Activated naive CD8-positive, alpha-beta T cell treated with anti-CD3 and anti-CD28 coated beads, Interleukin-2, amount 50 U/mL, for 24 hours (primary cell): ENCODE data around the gene TPR.
"Not testable (repeated sequence)": the region's sequence is repeated elsewhere in the genome, so short reads cannot be mapped to it uniquely, and the experiment has no call there.

Experiments
- ATAC-seq: fragments of 150-1000 bp; cut with Tn5 transposase; one replicate; pipeline ENCODE4 v1.10.0; 2021
- DNase-seq: peaks from one replicate; pipeline ENCODE4 v3.0.0; 2021
- H3K27ac Mint-ChIP-seq: one replicate; pipeline ENCODE4 v1.8.0; 2021; ENCODE audit warnings: mild to moderate bottlenecking, mixed read lengths
- H3K27me3 Mint-ChIP-seq: one replicate; pipeline ENCODE4 v1.8.0; 2021; ENCODE audit warnings: mixed read lengths
- H3K36me3 Mint-ChIP-seq: one replicate; pipeline ENCODE4 v1.8.0; 2021; ENCODE audit warnings: low read depth, mixed read lengths
- H3K4me1 Mint-ChIP-seq: one replicate; pipeline ENCODE4 v1.8.0; 2021; ENCODE audit warnings: mixed read lengths
- H3K4me3 Mint-ChIP-seq: one replicate; pipeline ENCODE4 v1.8.0; 2021; ENCODE audit warnings: mild to moderate bottlenecking, moderate library complexity, mixed read lengths
- H3K9me3 Mint-ChIP-seq: one replicate; pipeline ENCODE4 v1.8.0; 2021; ENCODE audit warnings: mixed read lengths

The TPR gene

GRCh38 chr1:186375929-186376319 is 871 bp upstream of the TPR start:
- DNase-seq (no peak), ATAC-seq (peak; percentile 5)
- Mint-ChIP-seq H3K27me3 (no peaks in the 10 kb centered on the region), H3K4me1 (peaks cover 48% of the 10 kb centered on the region), H3K27ac (peak overlapping the region; percentile 98), H3K4me3 (peak overlapping the region; percentile 99), H3K9me3 (no peaks in the 10 kb centered on the region), H3K36me3 (peaks cover 27% of the 10 kb centered on the region)

- H3K27me3 Mint-ChIP-seq = no peaks in the 10 kb centered on the region
- ATAC-seq = peak; percentile 17
- peak overlapping the region; percentile 99 for H3K4me3 Mint-ChIP-seq
- H3K4me1 Mint-ChIP-seq = peaks cover 50% of the 10 kb centered on the region
- no peaks in the 10 kb centered on the region for H3K9me3 Mint-ChIP-seq
- peak; percentile 16 for DNase-seq
- peaks cover 34% of the 10 kb centered on the region for H3K36me3 Mint-ChIP-seq
- peak overlapping the region; percentile 98 for H3K27ac Mint-ChIP-seq
These were observed 526 bp downstream of the TPR start for GRCh38 chr1:186374303-186375151.

GRCh38 chr1:186347837-186348691 is 27.0 kb downstream of the TPR start:
- not testable (repeated sequence) for H3K27me3 Mint-ChIP-seq, ATAC-seq, H3K4me1 Mint-ChIP-seq, DNase-seq, H3K9me3 Mint-ChIP-seq, H3K27ac Mint-ChIP-seq, H3K4me3 Mint-ChIP-seq
- H3K36me3 Mint-ChIP-seq = peaks cover 70% of the 10 kb centered on the region

- H3K27me3 Mint-ChIP-seq = no peaks in the 10 kb centered on the region
- ATAC-seq = no peak
- peaks cover 58% of the 10 kb centered on the region for H3K36me3 Mint-ChIP-seq
- H3K4me1 Mint-ChIP-seq = no peaks in the 10 kb centered on the region
- no peak overlapping the region for H3K27ac Mint-ChIP-seq
- H3K9me3 Mint-ChIP-seq = no peaks in the 10 kb centered on the region
- H3K4me3 Mint-ChIP-seq = no peak overlapping the region
- DNase-seq = no peak
These were observed 34.3 kb downstream of the TPR start for GRCh38 chr1:186340772-186341171.

DNA sequence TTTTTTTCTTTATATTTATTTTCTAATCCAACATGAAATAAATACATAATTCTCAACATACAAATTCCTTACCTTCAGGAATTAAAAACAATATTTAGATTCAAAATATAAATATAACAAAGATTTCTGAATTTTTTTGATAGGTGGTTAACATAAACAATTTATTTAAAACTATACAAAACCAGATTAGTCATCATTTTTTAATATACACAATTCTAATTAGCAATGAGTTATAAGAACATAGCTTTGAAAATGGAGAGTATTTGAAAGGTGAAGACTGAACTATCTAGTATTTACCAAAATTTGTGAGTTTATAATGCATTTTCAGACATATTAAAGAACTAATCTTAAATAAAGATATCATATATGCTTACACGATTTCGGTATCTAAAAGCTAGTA is 37.5 kb downstream of the TPR start:
- Mint-ChIP-seq H3K27ac (no peak overlapping the region), H3K9me3 (no peaks in the 10 kb centered on the region), H3K4me1 (no peaks in the 10 kb centered on the region), H3K27me3 (no peaks in the 10 kb centered on the region), H3K4me3 (no peak overlapping the region), H3K36me3 (peaks cover 51% of the 10 kb centered on the region)
- DNase-seq (no peak), ATAC-seq (no peak)

DNA sequence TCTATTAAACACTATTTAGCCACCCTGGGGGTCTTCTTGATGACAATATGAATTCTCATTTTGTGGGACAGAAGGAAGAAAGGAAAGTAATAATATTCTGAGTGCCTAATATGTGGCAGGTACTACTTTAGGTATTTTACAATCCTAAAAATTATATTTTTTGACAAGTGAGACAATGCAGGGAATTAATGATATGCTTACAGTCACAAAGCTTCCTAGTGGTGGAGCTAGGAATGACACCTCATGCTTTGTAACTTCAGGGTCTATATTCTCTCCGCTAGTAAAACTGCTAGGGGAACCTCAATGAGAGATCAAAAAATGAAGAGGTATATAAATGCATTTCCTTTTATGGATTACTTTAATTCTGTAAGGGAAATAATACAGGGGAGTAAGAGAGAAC is 44.3 kb downstream of the TPR start:
- Mint-ChIP-seq H3K4me3 (no peak overlapping the region), H3K27ac (no peak overlapping the region), H3K9me3 (no peaks in the 10 kb centered on the region), H3K27me3 (no peaks in the 10 kb centered on the region), H3K36me3 (peaks cover 49% of the 10 kb centered on the region), H3K4me1 (peaks cover 3% of the 10 kb centered on the region)
- ATAC-seq = no peak
- DNase-seq = no peak

GRCh38 chr1:186327331-186327730 is 47.7 kb downstream of the TPR start:
- H3K36me3 Mint-ChIP-seq = peaks cover 54% of the 10 kb centered on the region
- no peak overlapping the region for H3K4me3 Mint-ChIP-seq
- no peaks in the 10 kb centered on the region for H3K27me3 Mint-ChIP-seq
- DNase-seq (no peak), ATAC-seq (no peak)
- no peak overlapping the region for H3K27ac Mint-ChIP-seq
- H3K4me1 Mint-ChIP-seq = peaks cover 5% of the 10 kb centered on the region
- no peaks in the 10 kb centered on the region for H3K9me3 Mint-ChIP-seq

- H3K36me3 Mint-ChIP-seq = peaks cover 58% of the 10 kb centered on the region
- H3K27ac Mint-ChIP-seq = no peak overlapping the region
- H3K4me1 Mint-ChIP-seq = peaks cover 5% of the 10 kb centered on the region
- no peaks in the 10 kb centered on the region for H3K9me3 Mint-ChIP-seq
- no peak for DNase-seq
- no peak for ATAC-seq
- no peak overlapping the region for H3K4me3 Mint-ChIP-seq
- no peaks in the 10 kb centered on the region for H3K27me3 Mint-ChIP-seq
These were observed 49.0 kb downstream of the TPR start for GRCh38 chr1:186326009-186326408.

DNA sequence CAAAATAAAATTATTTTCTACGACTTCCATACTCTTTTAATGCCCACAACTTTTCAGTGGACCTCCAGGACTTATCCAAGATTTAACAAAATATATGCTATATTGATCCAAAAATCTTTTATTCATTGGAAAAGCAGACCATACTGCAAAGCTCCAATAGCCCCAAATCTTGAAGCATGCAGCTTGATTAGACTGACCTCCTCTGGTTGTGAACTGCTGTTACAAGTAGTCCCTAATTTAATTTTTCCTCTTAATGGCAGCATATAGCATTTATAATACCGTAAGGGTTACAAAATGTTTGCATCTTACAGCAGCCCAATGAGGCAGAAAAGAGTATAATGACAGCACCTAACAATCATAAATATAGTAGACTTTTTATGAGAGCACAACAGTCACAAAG is 49.8 kb downstream of the TPR start:
- no peak for ATAC-seq

GRCh38 chr1:186323865-186324264 is 51.2 kb downstream of the TPR start:
- Mint-ChIP-seq H3K4me1 (peaks cover 4% of the 10 kb centered on the region), H3K9me3 (no peaks in the 10 kb centered on the region), H3K36me3 (peaks cover 64% of the 10 kb centered on the region), H3K27me3 (no peaks in the 10 kb centered on the region), H3K4me3 (no peak overlapping the region), H3K27ac (no peak overlapping the region)
- DNase-seq = no peak
- ATAC-seq = no peak

More for the DNA sequence above, 49.8 kb downstream of the TPR start:
- Mint-ChIP-seq H3K27ac (no peak overlapping the region), H3K4me1 (peaks cover 5% of the 10 kb centered on the region), H3K27me3 (no peaks in the 10 kb centered on the region), H3K4me3 (no peak overlapping the region), H3K36me3 (peaks cover 59% of the 10 kb centered on the region), H3K9me3 (no peaks in the 10 kb centered on the region)
- DNase-seq = no peak

- no peak overlapping the region for H3K4me3 Mint-ChIP-seq
These were observed 59.5 kb downstream of the TPR start for GRCh38 chr1:186315570-186315969.

DNA sequence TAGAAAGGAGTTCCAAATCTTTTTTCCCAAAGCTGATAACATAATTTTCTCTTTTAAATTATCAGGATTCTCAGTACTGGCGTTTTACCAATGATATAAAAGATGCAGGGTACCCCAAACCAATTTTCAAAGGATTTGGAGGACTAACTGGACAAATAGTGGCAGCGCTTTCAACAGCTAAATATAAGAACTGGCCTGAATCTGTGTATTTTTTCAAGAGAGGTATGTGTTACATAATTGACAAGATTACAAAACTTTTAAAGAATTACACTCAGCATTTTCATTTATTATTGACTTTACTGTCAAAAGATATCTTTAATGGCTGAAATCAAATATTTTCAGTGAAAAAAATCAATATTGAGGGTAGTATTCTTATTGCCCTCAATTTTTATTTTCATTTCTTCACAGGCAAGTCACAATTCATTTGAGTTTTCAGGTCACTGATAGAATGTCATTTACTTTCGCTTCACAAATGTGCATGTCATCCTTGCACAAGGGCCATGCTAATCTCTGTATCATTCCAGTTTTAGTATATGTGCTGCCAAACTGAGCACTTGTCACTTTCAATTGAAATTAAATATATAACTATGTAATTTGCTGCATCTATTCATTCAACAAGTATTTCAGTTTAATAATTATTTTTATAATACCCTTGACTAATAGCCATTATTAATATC is 63.5 kb downstream of the TPR start:
- H3K36me3 Mint-ChIP-seq = peaks cover 45% of the 10 kb centered on the region
- no peak for ATAC-seq
- H3K27ac Mint-ChIP-seq = no peak overlapping the region
- H3K4me1 Mint-ChIP-seq = peaks cover 5% of the 10 kb centered on the region
- DNase-seq = no peak
- H3K27me3 Mint-ChIP-seq = no peaks in the 10 kb centered on the region
- no peaks in the 10 kb centered on the region for H3K9me3 Mint-ChIP-seq
- H3K4me3 Mint-ChIP-seq = no peak overlapping the region

More at GRCh38 chr1:186315570-186315969, 59.5 kb downstream of the TPR start:
- no peak overlapping the region for H3K27ac Mint-ChIP-seq
- H3K36me3 Mint-ChIP-seq = peaks cover 68% of the 10 kb centered on the region
- DNase-seq (no peak), ATAC-seq (no peak)
- H3K4me1 Mint-ChIP-seq = no peaks in the 10 kb centered on the region
- no peaks in the 10 kb centered on the region for H3K27me3 Mint-ChIP-seq
- H3K9me3 Mint-ChIP-seq = no peaks in the 10 kb centered on the region

DNA sequence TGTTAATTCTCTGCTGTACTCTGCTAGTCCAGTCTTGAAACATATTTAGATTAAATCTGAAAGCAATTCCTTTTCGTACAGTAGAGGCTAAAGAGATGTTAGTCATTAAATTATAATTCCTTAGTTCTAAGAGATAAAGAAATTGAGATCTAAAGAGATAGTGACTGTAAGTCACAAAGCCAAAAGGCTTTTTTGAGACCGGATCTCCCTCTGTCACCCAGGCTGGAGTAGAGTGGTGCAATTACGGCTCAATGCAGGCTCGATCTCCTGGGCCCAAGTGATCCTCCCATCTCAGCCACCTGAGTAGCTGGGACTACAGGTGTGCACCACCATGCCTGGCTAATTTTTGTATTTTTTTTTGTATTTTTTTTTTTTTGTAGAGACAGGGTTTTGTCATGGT is 64.7 kb downstream of the TPR start:
- Mint-ChIP-seq H3K9me3 (no peaks in the 10 kb centered on the region), H3K4me3 (no peak overlapping the region), H3K4me1 (peaks cover 12% of the 10 kb centered on the region), H3K27me3 (no peaks in the 10 kb centered on the region), H3K27ac (no peak overlapping the region), H3K36me3 (peaks cover 36% of the 10 kb centered on the region)
- ATAC-seq = no peak
- DNase-seq = no peak

- no peak overlapping the region for H3K4me3 Mint-ChIP-seq
- no peaks in the 10 kb centered on the region for H3K9me3 Mint-ChIP-seq
- DNase-seq = no peak
- peaks cover 24% of the 10 kb centered on the region for H3K36me3 Mint-ChIP-seq
- no peaks in the 10 kb centered on the region for H3K27me3 Mint-ChIP-seq
- peaks cover 23% of the 10 kb centered on the region for H3K4me1 Mint-ChIP-seq
- ATAC-seq = peak; percentile 30
- no peak overlapping the region for H3K27ac Mint-ChIP-seq
These were observed 66.6 kb downstream of the TPR start for GRCh38 chr1:186308264-186309060.
